Cardiac fibroblast (primary cell): ENCODE results near the gene RNASE8.

ENCODE experiments used
- DNase-seq, 2 donors: peaks; one replicate each; pipeline versions ENCODE4 v3.0.0 to v3.0.0-alpha.2; 2010; ENCODE audit warnings: low read depth in 2 of 2
- H3K4me3 ChIP-seq, 2 donors: replicated peaks in 1 of 2; 1 replicate in 1 of 2; 2 replicates in 1 of 2; pipeline ENCODE4 v1.5.1; 2011; ENCODE audit warnings: low read depth in 2 of 2, low read length in 2 of 2, mild to moderate bottlenecking in 2 of 2, moderate library complexity in 1 of 2
- CTCF ChIP-seq: IDR thresholded peaks from one replicate; pipeline ENCODE4 v1.5.1; 2011; ENCODE audit warnings: low read depth, mild to moderate bottlenecking, low read length, inconsistent platforms

RNASE8 gene

GRCh38 chr14:21068521-21069387 is 11.1 kb downstream of the RNASE8 start:
- peak overlapping the region; percentile 8 to 76 for H3K4me3 ChIP-seq
- peak; percentile 70 for DNase-seq
- peak; percentile 72 for TF ChIP-seq CTCF

- peak overlapping the region; percentile 60 to 76 for H3K4me3 ChIP-seq
- peak; percentile 28 to 33 for DNase-seq
Observed at GRCh38 chr14:21069388-21070082, 11.9 kb downstream of the RNASE8 start.

GRCh38 chr14:21070083-21070609 is 12.5 kb downstream of the RNASE8 start, which contains the start of gene ARHGEF40:
TSS of gene ARHGEF40 (plus strand) at chr14:21070304. CDS start at chr14:21070397, 93 bp downstream.
- H3K4me3 ChIP-seq = peak within 1 kb of the TSS; percentile 67 to 76
- no peak for TF ChIP-seq CTCF
- DNase-seq = peak; percentile 34 to 54

More at GRCh38 chr14:21069388-21070082, 11.9 kb downstream of the RNASE8 start:
- TF ChIP-seq CTCF = no peak

- no peak for TF ChIP-seq CTCF
- peak; percentile 48 to 55 for DNase-seq
- H3K4me3 ChIP-seq = peak overlapping the region; percentile 67 to 76
Observed at GRCh38 chr14:21070610-21071224, 13.1 kb downstream of the RNASE8 start.

GRCh38 chr14:21071225-21072030 is 13.8 kb downstream of the RNASE8 start:
- no peak for TF ChIP-seq CTCF

More at GRCh38 chr14:21071225-21072030, 13.8 kb downstream of the RNASE8 start:
- H3K4me3 ChIP-seq = peak overlapping the region; percentile 67 to 76
- DNase-seq = peak; percentile 92 to 94
